ENCODE results near the gene MADD.

Gene MADD

GRCh38 chr11:47233989-47234668 is 35.8 kb upstream of the MADD start:
- no peak overlapping the region for H3K4me3 ChIP-seq (ENCODE audit: low read depth, low read length)
- TF ChIP-seq CTCF (IDR thresholded peaks at IDR 0.05; ENCODE audit: borderline replicate concordance, insufficient read depth, low read depth, low read length): peak; percentile 17; the same call in 1 of the 2 replicates

DNA sequence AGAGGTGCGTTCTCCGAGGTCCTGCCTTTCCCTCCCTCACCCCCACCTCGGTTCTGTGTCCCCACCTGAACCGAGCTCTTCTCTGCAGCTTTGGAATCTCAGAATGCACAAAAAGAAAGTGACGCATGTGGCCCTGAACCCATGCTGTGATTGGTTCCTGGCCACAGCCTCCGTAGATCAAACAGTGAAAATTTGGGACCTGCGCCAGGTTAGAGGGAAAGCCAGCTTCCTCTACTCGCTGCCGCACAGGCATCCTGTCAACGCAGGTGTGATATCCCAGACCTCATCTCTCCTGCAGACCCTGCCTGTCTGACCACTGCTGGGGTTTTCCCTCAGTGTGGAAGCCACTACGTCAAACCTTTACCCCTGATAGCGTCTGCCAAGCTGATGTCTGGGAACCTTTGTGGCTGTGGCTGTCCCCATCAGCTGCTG is 35.2 kb upstream of the MADD start:
- TF ChIP-seq CTCF (IDR thresholded peaks at IDR 0.05; ENCODE audit: borderline replicate concordance, insufficient read depth, low read depth, low read length): no peak
- no peak overlapping the region for H3K4me3 ChIP-seq (ENCODE audit: low read depth, low read length)

GRCh38 chr11:47235163-47235562 is 34.8 kb upstream of the MADD start:
- no peak overlapping the region for H3K4me3 ChIP-seq (ENCODE audit: low read depth, low read length)

GRCh38 chr11:47236482-47236881 is 33.5 kb upstream of the MADD start:
- no peak overlapping the region for H3K4me3 ChIP-seq (ENCODE audit: low read depth, low read length)
- TF ChIP-seq CTCF (IDR thresholded peaks at IDR 0.05; ENCODE audit: borderline replicate concordance, insufficient read depth, low read depth, low read length): no peak

More at GRCh38 chr11:47235163-47235562, 34.8 kb upstream of the MADD start:
- TF ChIP-seq CTCF (IDR thresholded peaks at IDR 0.05; ENCODE audit: borderline replicate concordance, insufficient read depth, low read depth, low read length): no peak

DNA sequence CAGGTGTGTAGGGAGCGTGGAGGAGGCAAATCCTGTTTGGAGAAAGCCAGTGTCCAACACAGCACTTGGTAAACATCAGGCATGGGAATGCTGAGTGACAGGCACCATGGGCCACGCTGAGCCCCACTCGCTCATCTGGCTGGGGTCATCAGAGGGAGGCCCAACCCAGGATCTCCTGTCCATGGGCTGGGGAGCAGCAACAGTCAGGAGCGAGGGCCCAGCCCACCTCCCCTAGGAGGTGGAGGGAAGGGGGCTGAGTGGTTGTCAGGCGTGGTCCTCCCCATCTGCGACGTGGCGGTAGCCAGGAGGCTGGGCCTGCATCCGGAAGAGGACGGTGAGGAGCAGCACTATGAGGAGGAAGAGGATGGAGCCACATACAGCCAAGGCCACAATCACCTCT is 30.1 kb upstream of the MADD start:
- H3K4me3 ChIP-seq (ENCODE audit: low read depth, low read length): no peak overlapping the region
- no peak for TF ChIP-seq CTCF (IDR thresholded peaks at IDR 0.05; ENCODE audit: borderline replicate concordance, insufficient read depth, low read depth, low read length)

DNA sequence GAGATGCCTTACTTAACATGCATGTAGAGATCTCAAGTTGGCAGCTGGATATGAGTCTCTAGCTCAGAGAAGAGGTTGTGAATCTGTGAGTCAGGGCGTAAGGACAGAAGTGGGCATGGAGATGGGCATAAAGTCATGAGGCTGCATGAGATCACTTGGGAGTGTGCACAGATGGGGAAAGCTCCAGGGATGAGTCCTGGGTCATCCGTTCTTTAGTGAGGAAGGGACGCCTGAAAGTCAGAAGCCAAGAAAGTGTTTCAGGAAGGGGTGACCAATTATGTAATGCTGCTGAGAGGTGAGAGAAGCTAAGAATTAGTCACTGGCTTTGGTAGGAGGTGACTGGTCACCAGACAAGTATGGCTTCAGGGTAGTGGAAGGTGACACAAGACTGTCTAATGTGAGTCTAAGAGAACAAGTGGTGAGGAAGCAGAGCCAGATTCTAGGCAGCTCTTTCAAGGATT is 28.1 kb upstream of the MADD start:
- no peak for TF ChIP-seq CTCF (IDR thresholded peaks at IDR 0.05; ENCODE audit: borderline replicate concordance, insufficient read depth, low read depth, low read length)
- H3K4me3 ChIP-seq (ENCODE audit: low read depth, low read length): no peak overlapping the region

DNA sequence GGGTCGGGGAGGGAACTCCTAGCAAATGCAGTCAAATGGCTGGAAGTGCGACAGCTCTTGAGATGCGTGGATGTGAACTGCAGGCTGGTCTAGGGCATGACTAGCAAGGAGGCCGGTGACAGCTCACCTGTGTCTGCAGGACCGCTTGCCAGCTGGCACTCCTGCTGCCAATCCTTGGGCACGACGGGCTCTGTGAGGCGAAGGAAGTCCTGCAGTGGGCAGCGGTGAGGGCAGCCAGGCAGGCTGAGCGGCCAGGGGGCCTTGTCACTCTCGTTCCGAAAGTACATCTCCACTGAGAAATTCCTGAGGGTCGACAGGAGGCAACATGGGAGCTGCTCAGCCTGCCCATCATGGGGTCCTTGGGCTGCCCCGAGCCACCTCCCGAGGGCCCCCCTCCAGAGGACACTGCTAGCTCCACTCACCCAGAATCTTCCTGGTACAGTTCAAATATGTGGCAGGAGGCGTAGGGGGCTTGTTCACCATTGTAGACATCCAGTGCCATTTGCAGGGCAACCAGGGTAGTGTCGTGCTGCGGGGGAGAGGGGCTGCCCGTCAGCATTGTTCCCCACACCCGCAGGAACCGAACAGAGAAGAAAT is 27.2 kb upstream of the MADD start:
- no peak overlapping the region for H3K4me3 ChIP-seq (ENCODE audit: low read depth, low read length)
- no peak for TF ChIP-seq CTCF (IDR thresholded peaks at IDR 0.05; ENCODE audit: borderline replicate concordance, insufficient read depth, low read depth, low read length)
